ENCODE results near the gene MTX3. TPM values are rescaled to one million over a fixed set of nuclear protein-coding genes. Genes with fewer than 3 reads are reported as not detected.

Gene MTX3
- total RNA-seq, 1 experiment from 2014 or later, result 34.9 TPM

DNA sequence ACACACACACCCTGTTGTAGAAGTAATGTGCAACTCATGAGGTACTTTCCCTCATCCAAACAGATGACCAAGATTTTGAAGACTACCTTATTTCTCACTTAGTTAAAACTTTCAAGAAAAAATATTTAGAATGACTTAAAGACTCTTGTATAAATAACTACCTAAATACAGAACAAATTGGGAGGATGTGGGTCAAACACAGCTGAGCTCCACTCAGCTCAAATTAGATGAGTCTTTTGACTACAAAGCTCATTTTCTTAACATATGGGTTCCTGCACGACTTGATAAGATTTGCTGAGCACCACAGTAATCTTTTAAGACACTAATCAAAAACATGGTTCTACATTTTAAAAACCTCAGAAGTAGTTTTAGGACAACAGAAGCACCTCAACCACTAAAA, 8.9 kb downstream of the MTX3 start:
- no peak for ATAC-seq

More for the DNA sequence above, 8.9 kb downstream of the MTX3 start:
- Histone ChIP-seq H3K4me2 (ENCODE audit: low read length) (no peak overlapping the region), H3K4me3 (replicated peaks in 1 of 2; ENCODE audit: low read depth in 1 of 2, low read length in 2 of 2) (no peak overlapping the region), H3K4me1 (ENCODE audit: control insufficient read depth in 1 of 2, insufficient read depth in 2 of 2, low read length in 2 of 2) (no peaks in the 10 kb centered on the region), H3K36me3 (ENCODE audit: control insufficient read depth in 1 of 2, insufficient read depth in 2 of 2, low read length in 2 of 2) (peaks cover 13 to 30% of the 10 kb centered on the region in 2 experiments), H4K20me1 (ENCODE audit: insufficient read depth) (no peaks in the 10 kb centered on the region), H2AFZ (ENCODE audit: low read depth, low read length, poor library complexity, severe bottlenecking) (no peak overlapping the region), H3K9me2 (ENCODE audit: insufficient read depth) (no peaks in the 10 kb centered on the region), H3K9me3 (ENCODE audit: control insufficient read depth in 1 of 2, insufficient read depth in 1 of 2, low read depth in 1 of 2, low read length in 2 of 2) (no peaks in the 10 kb centered on the region), H3K9ac (ENCODE audit: low read length) (no peak overlapping the region), H3K27ac (ENCODE audit: low read depth, low read length) (no peak overlapping the region), H3K27me3 (ENCODE audit: insufficient read depth, low read length) (no peaks in the 10 kb centered on the region), H3K79me2 (ENCODE audit: insufficient read depth, low read length) (no peaks in the 10 kb centered on the region)
- ChIA-PET CTCF (no interaction called here), POLR2A (no interaction called here), RAD21 (ENCODE audit: low non-redundant PET in 1 of 2, low total read pairs in 2 of 2, uncharacterized antibody in 2 of 2, unreplicated experiment in 2 of 2) (no interaction called here)
- no TSS peak for BruUV-seq (replicated peaks)
- TF ChIP-seq ELF1 (IDR thresholded peaks at IDR 0.05; ENCODE audit: borderline replicate concordance, low read depth), result no peak
- TF ChIP-seq ZFX (IDR thresholded peaks at IDR 0.05), result no peak
- TF ChIP-seq SRF (IDR thresholded peaks at IDR 0.05; ENCODE audit: low read depth), result no peak
- TF ChIP-seq, protein P1, sequence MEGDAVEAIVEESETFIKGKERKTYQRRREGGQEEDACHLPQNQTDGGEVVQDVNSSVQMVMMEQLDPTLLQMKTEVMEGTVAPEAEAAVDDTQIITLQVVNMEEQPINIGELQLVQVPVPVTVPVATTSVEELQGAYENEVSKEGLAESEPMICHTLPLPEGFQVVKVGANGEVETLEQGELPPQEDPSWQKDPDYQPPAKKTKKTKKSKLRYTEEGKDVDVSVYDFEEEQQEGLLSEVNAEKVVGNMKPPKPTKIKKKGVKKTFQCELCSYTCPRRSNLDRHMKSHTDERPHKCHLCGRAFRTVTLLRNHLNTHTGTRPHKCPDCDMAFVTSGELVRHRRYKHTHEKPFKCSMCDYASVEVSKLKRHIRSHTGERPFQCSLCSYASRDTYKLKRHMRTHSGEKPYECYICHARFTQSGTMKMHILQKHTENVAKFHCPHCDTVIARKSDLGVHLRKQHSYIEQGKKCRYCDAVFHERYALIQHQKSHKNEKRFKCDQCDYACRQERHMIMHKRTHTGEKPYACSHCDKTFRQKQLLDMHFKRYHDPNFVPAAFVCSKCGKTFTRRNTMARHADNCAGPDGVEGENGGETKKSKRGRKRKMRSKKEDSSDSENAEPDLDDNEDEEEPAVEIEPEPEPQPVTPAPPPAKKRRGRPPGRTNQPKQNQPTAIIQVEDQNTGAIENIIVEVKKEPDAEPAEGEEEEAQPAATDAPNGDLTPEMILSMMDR (IDR thresholded peaks at IDR 0.05 in 2 of 3, conservative IDR thresholded peaks at IDR 0.05 in 1 of 3; ENCODE audit: borderline replicate concordance in 1 of 3, insufficient read depth in 1 of 3, low read depth in 2 of 3, low read length in 2 of 3), result no peak
- TF ChIP-seq, protein P2, sequence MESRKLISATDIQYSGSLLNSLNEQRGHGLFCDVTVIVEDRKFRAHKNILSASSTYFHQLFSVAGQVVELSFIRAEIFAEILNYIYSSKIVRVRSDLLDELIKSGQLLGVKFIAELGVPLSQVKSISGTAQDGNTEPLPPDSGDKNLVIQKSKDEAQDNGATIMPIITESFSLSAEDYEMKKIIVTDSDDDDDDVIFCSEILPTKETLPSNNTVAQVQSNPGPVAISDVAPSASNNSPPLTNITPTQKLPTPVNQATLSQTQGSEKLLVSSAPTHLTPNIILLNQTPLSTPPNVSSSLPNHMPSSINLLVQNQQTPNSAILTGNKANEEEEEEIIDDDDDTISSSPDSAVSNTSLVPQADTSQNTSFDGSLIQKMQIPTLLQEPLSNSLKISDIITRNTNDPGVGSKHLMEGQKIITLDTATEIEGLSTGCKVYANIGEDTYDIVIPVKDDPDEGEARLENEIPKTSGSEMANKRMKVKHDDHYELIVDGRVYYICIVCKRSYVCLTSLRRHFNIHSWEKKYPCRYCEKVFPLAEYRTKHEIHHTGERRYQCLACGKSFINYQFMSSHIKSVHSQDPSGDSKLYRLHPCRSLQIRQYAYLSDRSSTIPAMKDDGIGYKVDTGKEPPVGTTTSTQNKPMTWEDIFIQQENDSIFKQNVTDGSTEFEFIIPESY (IDR thresholded peaks at IDR 0.05; ENCODE audit: extremely low read depth, insufficient replicate concordance, low read length), result no peak
- TF ChIP-seq, protein P3, sequence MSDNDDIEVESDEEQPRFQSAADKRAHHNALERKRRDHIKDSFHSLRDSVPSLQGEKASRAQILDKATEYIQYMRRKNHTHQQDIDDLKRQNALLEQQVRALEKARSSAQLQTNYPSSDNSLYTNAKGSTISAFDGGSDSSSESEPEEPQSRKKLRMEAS (IDR thresholded peaks at IDR 0.05), result no peak
- TF ChIP-seq EZH2phosphoT487 (IDR thresholded peaks at IDR 0.05; ENCODE audit: borderline replicate concordance), result no peak
- intact Hi-C loops (cut with micrococcal nuclease), result no loop called here
- DNase-seq (ENCODE audit: low read depth, low spot score), result no peak

Data from HCT116 (cell line).